Central memory CD4-positive, alpha-beta T cell (primary cell): ENCODE measurements around the gene ABHD17B.
"Not testable (repeated sequence)": the region's sequence is repeated elsewhere in the genome, so short reads cannot be mapped to it uniquely, and the experiment has no call there.

Experiments
- DNase-seq: peaks from one replicate; pipeline ENCODE4 v3.0.0; 2022
- total RNA-seq, 3 experiments: gene quantifications; one replicate each; lab custom pipeline; 2026; lab: John Stamatoyannopoulos, UW

Gene ABHD17B
- 22.2 to 39.6 (median 32.3) reads per million in 3 experiments for total RNA-seq

DNA sequence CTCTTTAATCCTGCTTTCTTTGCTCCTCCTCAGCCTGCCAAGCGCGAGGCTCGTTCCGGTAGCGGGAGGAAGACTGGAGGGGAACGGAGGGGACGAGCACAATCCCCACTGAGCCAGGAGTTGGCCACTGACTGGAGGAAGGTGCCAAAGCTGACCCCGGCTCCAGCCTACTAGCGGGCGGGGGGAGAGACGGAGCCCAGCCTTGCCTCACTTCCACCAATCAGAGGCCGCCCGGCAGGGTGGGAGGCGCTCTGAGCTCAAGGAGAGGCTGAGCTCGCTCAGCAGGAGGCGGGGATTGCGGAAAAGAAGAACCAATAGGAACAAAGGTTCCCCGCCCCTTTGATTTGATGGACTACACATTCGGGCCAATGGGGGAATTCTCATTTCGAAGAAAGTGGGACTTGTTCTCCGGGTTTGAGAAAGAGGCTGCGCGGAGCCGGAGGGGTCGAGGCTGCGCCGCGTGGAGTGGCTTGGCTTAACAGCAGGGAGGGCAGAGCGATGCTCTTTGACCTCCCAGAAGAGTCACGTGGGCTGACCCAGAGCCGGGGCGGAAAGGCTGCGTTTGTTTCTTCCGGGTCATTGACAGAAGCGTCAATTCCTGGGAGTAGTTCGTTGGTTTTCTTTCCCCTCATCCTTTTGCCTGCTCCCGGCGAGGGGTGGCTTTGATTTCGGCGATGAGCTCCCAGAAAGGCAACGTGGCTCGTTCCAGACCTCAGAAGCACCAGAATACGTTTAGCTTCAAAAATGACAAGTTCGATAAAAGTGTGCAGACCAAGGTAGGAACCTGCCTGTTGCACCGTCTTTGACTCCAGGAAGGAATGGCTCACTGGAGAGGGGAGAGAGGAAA lies at the start of gene ABHD17B, which contains the start of gene C9orf85:
ABHD17B (minus strand) TSS at position 133 of the 847 bp plus-strand sequence. CDS start 36,113 bp downstream, outside the sequence.
C9orf85 (plus strand) TSS at position 579 of the 847 bp plus-strand sequence; CDS start at position 675, 96 bp downstream.
- DNase-seq, result peak; percentile 96

DNA sequence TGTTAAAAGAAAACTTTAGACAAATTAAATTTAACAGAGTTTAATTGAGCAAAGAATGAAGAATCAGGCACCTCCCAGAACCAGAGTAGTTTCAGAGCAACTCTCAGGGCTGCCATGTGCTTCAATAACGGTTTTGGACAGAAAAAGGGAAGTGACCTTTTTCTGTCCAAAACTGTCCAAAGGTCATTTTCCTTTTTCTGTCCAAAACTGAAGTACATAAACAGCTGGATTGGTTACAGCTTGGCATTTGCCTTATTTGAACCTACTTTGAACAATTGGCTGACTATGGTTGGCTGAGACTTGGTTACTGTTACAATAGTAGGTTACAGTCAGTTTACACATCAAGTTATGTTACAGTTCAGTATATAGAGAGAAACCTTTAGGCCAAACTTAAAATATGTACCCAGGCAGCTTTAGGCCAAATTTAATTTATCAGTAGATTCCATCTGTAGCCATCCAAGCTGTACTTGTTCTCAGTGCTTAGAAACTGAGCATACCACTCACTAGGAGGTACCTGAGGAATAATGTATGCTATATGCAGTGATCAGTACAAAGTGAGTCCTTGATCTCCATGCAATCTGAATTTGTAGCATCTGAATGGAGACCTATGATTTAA lies 44.4 kb upstream of the ABHD17B start:
- DNase-seq, result no peak

DNA sequence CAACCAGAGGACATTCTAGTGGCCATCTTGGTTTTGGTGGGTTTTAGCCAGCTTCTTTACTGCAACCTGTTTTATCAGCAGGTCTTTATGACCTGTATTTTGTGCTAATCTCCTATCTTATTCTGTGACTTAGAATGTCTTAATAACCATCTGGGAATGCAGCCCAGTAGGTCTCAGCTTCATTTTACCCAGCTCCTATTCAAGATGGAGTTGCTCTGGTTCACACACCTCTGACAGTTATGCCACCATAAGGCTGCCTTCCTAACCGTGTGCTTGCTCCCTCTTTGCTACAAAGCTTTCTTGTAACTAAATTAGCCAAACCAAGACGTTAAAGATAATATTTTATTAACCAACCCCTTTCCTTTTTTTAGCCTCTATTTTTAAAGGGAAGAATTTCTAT lies 43.7 kb upstream of the ABHD17B start:
- not testable (repeated sequence) for DNase-seq

DNA sequence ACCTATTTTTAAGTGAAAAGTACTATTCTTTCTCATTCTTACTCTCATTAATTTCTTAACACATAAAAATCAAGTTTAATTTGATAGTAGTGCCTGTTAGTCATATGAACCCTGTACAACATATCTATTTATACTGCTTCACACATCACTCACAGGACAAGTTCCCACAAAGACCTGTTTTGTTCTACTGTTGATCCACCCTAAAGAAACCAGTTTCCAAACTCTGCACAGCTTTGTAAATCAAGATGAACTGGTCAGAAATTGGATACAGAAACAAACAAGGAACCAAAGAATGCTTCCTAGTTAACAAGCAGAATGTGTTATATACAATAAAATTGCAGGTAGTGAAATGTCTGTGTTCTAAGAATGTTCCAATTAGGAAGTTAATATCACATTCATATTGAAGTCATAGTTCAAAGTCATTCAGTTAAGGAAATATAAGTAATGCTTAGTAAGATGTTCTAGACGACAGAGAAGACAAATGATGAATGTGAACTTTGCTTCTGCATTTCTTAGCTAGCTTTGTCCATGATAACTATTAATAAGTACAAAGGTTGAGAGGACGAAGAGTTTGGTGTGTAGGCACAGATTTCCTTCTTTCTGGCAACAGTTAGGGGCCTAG lies 33.9 kb upstream of the ABHD17B start:
- no peak for DNase-seq

DNA sequence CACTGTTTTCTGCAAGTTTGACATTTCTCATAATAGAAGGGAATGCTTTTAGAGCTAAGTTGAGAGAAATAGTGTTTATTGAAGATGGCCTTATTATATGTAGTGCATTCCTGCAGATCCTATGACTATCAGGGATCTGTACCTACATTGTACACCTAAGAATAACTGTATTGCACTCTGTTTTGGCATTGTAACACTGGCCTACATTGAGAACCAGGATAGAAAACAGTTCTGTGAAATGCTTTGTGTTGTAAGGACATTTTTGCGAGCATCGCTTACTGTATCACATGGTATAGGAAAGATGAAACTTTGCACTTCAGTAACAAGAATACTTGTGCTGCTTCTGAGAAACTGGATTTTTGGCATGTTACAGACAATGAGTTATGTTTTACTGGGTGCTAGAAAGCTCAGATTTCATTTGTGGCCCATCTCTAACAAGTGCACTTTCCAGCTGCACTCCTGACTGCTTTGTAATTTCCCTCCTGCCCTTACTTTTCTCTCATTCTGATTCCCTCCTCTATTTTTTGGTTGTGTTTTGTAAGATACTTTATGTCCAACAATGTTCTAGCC lies 31.1 kb upstream of the ABHD17B start:
- no peak for DNase-seq

DNA sequence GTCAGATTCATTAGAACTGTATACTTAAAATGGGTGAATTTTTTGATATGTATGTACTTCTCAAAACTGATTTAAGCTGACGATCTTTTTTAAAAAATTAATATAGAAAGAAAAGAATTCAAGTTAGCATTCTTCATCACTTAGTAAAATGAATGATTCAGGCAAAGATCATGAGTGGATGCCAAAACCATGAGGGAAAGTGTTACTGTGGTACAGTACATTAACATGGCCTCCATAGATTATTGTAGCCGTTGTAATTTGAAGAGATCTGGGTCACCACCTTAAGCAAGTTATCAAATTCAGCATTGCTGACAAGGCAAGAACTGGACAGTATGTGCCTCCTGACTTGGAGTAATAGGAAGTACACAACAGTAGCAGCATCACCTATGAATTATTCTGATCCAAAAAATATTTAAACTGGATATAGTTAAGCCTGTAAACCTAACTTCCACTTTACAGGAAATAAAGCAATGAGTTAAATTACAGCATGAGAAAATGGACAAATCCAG lies 30.1 kb upstream of the ABHD17B start:
- DNase-seq, result no peak

DNA sequence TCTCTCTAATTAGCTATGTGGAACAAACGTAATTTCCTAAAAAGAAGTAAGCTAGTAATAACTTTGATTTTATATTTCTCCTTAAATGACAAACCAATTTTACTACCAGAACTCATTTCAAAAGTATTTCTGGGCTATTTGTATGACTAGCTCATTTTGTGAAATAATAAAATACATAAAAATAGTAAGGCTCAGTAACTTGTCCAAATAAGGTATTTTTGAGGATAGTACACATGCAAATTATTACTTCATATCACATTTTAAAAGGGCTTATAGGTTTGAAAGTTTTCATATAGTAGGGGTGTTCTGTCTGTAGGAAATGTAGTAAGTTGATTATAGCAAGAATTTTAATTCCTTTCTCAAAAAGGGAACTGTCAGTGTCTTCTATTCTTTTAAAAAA lies 26.9 kb upstream of the ABHD17B start:
- no peak for DNase-seq

DNA sequence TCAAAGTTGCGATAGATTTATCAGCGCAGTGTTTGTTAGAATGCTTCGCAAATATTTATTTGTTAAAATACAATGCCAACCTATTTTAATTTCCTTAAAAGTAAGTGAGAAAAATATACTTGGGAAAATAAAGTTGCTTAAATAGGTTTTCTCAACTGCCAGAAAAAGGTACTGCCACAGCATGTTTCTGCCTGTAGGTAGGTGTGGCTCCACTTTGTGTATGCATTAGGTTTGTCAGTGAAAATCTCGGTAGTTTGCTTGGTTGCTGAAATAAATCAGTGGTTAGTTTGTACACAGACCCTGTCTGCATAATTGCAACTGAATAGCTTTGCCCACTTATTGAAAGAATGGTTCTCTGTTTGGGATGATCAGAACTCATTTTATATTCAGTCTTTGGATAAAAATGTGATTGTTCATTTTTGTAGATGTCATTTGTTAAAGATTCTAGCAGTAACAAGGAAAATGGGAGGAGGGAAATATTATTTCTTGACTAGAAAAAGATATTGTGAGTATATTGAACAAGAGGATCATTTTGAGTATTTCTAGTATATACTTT lies 26.2 kb upstream of the ABHD17B start:
- DNase-seq, result no peak

DNA sequence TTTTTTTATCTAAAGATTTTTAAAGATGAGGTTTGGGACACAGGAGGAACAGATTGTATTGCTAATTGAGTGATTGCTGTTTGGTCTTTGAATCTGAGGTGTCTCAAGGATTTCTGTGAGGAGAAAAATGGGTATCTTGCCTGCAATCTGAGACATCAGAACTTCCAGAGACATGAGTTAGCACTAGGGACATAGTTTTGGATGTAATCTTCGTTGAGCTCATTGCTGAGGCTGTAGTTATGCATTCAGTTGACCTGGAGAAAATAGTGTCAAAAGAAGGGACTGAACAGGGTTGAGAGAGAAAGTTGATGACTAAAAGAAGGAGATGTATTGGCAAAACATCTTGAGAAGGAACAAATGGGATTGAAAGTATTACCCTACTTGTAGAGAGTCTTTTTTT lies 25.1 kb upstream of the ABHD17B start:
- no peak for DNase-seq

DNA sequence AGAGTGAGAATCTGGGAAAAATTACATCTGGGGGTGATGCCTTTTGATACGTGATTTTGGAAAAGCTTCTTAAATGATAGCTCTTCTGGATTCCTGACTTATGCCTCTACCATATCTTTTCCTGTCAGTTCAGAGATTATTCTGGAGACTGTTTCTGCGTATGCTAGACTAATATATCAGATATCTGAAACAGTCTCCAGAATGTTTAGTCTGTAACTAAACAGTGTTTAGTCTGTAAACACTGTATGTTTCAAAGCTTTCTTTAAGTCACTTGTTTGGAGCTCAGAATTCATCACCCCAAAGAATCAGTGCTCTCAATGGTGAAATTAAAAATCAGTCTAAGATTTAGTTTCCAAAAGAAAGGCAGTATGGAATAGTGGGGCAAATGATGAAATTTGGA lies 20.2 kb upstream of the ABHD17B start:
- DNase-seq, result no peak

DNA sequence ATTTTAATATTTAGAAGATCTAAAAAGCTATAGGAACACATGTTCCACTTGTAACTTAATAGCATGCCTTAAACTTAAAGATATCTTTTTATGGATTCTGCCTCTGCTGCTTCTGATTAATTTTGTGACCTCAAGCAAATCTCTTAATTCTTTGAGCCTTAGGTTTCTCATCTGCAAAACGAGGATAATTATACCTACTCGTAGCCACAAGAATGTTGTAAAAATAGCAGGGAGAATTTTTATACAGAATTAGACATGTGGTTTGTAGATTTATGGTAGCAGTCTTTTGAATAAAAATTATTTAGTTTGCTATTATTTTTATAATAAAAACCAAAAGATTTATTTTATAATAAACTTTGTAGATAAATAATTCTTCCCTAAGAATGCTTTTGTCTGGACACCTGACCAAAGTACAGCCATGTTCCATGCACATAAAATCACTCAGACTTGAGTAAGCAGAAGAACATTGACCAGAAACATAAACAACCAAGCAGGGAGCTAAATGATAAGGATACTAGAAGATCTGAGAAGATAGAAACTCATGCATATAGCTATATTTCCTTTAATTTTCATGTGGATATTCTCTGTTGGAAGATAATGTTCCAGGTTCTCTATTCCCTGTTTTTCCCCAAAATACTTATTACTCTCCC lies 18.9 kb upstream of the ABHD17B start:
- no peak for DNase-seq

DNA sequence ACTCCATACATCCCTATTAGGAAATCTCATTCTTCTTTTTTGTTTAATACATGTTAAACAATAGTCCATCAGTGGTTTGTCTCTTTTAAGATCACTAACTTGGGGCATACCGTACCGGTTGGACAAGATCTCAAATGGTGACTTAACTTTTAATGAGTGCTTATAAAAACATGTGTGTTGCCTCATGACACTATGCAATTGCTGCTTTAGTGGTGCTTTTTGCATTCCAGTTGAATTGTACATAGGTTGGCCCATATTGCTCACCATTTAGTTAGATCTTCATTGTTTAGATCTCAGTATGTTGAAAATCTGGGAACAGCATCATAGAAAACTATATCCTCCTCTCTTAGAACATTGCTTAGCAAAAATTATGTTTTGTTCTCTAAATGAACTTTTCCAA lies 18.2 kb upstream of the ABHD17B start:
- DNase-seq, result no peak

DNA sequence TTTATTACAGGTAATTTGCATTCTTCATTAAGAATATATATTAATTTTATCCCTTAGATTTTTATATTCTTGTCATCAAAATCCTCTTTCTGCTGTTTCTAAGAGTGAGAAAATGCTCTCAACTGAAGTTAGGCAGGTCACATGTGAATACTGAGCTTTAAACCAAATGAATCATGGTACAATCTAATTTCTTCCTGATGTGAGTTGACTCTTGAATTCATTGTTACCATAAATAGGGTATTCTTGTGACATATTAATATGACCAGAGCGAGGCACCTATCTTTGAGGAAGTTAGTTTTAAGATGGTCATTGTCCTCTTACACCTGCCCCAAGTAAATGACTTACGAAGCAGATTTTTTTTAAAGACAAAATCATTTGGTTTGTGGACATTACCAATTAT lies 17.8 kb upstream of the ABHD17B start:
- no peak for DNase-seq

DNA sequence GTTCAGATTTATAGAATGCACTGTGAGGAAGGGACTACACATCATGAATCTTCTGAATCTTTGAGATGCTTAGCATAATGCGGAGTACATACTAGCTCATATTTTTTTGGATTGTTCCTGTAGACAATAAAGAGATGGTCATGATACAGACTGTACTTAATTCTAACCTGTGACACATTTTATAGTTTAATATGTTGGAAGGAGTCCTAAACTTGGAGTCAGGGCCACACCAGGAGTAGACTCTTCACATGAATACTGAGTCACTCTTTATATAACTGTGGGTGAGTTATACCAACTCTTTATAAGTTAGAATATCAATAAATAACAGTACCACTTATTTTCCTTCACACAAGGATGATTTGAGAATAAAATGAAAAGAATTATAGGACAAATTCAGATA lies 17.4 kb upstream of the ABHD17B start:
- DNase-seq, result no peak

DNA sequence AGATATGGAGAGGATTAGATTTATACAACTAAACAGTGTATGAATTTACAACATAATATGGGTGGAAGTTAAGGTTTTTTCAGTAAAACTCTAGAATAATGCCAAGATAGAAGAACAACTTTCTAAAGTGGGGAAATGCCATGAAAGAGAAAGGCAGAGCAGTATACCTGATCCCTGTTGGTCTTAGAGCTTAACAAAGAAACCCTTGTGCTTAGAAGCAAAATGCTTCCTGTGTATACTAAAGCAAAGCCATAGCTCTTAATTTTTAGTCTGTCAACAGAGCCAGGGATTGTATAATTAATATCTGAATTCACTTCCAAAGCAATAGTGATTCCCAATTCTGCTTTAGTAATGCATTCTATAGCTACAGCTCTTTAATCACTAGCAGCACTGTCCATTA lies 14.8 kb upstream of the ABHD17B start:
- no peak for DNase-seq

DNA sequence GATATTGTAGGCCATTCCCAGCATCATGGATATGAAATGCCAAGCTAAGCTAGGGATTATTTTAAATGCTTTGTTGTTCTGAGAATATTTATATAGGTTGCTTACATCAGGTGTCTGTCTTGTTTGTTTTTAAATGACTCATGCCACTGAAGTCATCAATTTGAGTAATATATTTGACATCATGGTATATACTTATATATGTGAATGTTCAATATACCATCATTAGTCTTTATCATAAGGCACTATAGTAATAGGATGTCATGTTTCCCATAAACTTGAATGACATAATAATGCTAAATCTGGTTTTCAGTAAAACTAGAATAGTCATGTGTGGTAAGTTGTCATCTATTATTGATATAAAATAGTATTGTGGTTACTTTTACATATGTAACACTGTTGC lies 13.6 kb upstream of the ABHD17B start:
- no peak for DNase-seq

DNA sequence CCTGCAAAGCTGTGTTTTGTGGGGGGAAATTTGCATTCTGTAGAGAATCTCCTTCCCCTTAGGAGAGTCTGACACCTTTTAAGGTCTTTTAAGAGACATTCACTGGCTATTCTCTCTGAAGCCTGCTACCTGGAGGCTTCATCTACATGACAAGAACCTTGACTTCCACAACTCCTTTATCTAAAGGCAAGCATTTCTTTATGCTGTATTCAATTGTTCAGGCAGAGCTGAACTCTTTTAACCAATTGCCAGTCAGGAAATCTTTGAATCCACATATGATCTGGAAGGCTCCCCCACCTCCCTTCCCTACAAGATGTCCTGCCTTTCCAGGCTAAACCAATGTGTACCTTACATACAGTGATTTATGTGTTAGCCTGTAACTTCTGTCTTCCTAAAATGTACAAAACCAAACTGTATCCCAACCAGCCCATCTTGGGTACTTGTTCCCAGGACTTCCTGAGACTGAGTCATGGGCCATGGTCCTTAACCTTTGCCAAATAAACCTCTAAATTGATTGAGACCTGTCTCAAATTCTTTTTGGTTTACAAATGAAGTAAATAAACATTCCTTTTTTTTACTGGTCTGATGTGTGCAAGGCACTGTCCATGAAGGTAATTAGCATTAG lies 10.3 kb upstream of the ABHD17B start:
- no peak for DNase-seq

DNA sequence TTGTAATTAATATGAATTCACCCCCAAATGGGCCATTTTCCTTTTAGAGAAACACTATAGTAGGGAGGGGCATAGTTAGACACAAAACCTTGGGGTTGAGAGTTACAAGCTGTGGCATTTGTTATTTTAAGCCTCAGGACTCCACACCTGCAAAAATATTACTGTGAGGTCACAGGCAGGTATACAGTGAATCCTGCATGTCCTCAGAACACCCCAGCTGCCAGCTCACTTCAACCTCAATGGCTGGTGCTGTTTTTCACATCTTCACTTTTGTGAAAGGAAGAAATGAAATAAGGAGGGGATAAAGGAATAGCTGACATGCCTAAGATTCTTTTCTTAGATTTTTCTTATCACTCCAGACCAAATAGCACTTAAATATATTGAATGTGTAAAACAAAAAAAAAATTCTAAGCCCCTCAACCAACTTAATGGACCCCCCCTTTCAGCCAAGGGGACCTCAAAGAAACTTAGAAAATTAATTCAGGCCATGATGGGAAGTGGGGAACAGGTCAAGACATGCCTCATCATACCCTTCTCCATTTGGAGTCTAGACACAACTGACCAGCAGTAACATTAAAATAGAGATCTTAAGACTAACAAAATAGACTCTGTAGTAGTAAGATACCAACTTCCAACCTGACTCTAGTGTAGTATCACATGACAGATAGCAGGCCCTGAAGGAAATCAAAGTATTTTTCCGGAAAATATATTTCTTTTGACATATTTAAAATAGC lies 9.6 kb upstream of the ABHD17B start:
- no peak for DNase-seq

DNA sequence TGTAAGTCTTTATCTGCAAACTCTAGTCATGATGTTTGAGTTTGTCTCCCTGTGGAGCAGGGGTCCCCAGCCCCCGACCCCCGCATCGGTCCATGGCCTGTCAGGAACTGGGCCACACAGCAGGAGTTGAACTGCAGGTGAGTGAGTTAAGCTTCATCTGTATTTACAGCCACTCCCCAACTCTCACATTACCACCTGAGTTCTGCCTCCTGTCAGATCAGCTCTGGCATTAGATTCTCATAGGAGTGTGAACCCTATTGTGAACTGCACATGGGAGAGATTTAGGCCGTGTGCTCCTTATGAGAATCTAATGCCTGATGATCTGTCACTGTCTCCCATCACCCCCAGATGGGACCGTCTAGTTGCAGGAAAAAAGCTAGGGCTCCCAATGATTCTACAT lies 7.4 kb upstream of the ABHD17B start:
- no peak for DNase-seq

DNA sequence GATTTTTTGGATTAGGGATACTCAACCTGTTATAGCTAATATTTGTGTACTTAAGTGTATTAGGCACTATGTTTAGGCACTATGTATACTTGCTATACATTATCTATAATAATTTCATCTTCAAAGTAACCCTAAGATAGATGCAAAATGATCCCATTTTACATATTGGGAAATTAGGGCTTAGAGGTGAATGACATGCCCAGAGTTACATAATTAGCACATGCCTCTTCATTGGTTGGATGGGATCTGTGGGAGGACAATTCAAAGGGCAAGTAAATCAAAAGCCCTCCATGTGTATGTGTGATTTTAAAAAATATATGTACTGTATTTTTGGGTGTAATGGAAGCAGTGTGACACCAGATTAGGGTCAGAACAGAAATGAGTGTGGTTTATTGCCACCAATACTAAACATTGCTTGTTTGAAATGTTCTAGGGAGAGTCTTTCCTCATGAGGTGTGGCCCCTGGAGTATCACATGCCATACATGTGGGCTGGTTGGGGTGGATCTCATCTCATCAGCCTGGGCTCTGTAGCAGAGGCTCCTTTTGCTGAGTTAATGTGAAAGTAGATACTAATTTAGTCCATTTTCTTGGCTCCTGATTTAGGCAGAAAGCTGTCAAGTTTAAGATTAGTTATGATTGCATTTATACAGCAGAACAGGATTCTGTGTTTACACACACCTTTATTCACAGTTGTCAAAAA lies 6.0 kb upstream of the ABHD17B start:
- no peak for DNase-seq
